ENCODE results near the gene TBL1XR1. TPM values are rescaled to one million over a fixed set of nuclear protein-coding genes. Genes with fewer than 3 reads are reported as not detected.

Gene TBL1XR1
- total and polyA plus RNA-seq, 2 of the 4 experiments (the other 2 are of a cell fraction) = 25.2 to 170 TPM

DNA sequence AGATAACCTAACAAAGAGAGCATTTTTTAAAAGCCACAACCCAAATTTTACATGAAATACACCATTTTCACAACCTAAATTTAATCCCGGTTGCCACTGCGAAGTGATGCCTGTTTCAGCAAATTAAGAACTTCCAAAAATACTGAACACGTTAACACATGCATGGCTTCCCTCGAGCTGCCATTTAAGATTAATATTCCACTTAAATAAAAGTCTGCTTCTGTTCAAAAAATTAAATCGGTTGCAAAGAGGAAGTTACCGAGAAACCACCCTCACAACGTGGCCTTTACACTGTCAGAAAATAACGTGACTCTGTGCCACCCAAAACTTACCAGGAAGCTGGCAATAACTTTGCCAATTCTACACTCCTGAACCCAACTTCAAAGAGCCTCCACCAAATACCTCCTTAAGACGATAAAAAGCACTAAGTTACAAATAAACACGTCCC is 1.2 kb downstream of the TBL1XR1 start:
- H4K8ac ChIP-seq (ENCODE audit: low read depth in 2 of 2, low read length in 2 of 2) = peak overlapping the region; percentile 62 to 85
- peaks cover 34% of the 10 kb centered on the region; the same call in 1 of the 2 replicates for H4K20me1 ChIP-seq (ENCODE audit: insufficient read depth, low read length)
- peaks cover 3 to 17% of the 10 kb centered on the region in 2 experiments; a peak in 2 of 4 replicates for H3K79me1 ChIP-seq (ENCODE audit: low read depth in 1 of 2, low read length in 2 of 2)
- 20% methylated on average over 1 of the region's 10 CpGs; no CpG with 5 or more reads in 1 of the 2 experiments for WGBS, 2 experiments (ENCODE audit: extremely low coverage in 2 of 2, insufficient read length in 1 of 2)
- peak overlapping the region; percentile 98 for H3K18ac ChIP-seq (ENCODE audit: low read depth, low read length)
- peak overlapping the region; percentile 98; the same call in 1 of the 2 replicates for H3K4me2 ChIP-seq (ENCODE audit: low read depth, low read length)
- H4K5ac ChIP-seq (ENCODE audit: low read depth, low read length) = peak overlapping the region; percentile 97
- no TSS peak for BruUV-seq (replicated peaks)
- ChIA-PET POLR2A (ENCODE audit: unreplicated experiment) (interaction anchor here (0.6 kb wide), 1 partner anchor 164 kb away, joined by 3 read pairs; no protein-coding TSS in a partner anchor), CTCF (interaction anchor here (0.7 kb wide), 1 partner anchor 187 kb away, joined by 4 read pairs; no protein-coding TSS in a partner anchor)
- peak overlapping the region; percentile 86 for H4K91ac ChIP-seq (ENCODE audit: insufficient read depth, low read depth, low read length)
- H2BK5ac ChIP-seq (ENCODE audit: low read depth, low read length, poor library complexity, severe bottlenecking) = peak overlapping the region; percentile 96
- peak overlapping the region; percentile 100 for H3K9ac ChIP-seq (ENCODE audit: low read depth, low read length)
- peak overlapping the region; percentile 88 for H2BK120ac ChIP-seq (ENCODE audit: low read depth, low read length)
- no peak for ATAC-seq (ENCODE audit: low read depth)
- DNase-seq = no peak
- H2AFZ ChIP-seq (replicated peaks; ENCODE audit: low read length, poor library complexity) = peak overlapping the region; percentile 38
- H3K23ac ChIP-seq (ENCODE audit: low read depth, low read length) = peak overlapping the region; percentile 89
- H3K27me3 ChIP-seq (ENCODE audit: control insufficient read depth, insufficient read depth, low read length) = no peaks in the 10 kb centered on the region
- H2AK5ac ChIP-seq (ENCODE audit: low read depth, low read length) = peak overlapping the region; percentile 47
- peaks cover 7% of the 10 kb centered on the region for H3K4me1 ChIP-seq (ENCODE audit: control insufficient read depth, insufficient read depth, low read length)
- peak overlapping the region; percentile 83; the same call in 2 of the 3 replicates for H2BK15ac ChIP-seq (ENCODE audit: low read depth, low read length)
- TF ChIP-seq CHD1 (IDR thresholded peaks at IDR 0.05; ENCODE audit: low read depth, low read length) = no peak
- TF ChIP-seq MXI1 (IDR thresholded peaks at IDR 0.05; ENCODE audit: borderline replicate concordance, low read depth, low read length) = peak; percentile 79
- in situ Hi-C loops (cut with MboI; ENCODE audit: low sequenced_read_pairs) (loop anchor here (5.0 kb wide), 2 partner anchors 166 to 271 kb away; no protein-coding TSS in a partner anchor), intact Hi-C loops (cut with micrococcal nuclease) (loop anchor here (1.0 to 10.0 kb wide), 8 partner anchors 145 to 711 kb away; no protein-coding TSS in a partner anchor), dilution Hi-C loops (cut with HindIII; ENCODE audit: low sequenced_read_pairs, unreplicated experiment) (no loop called here)
- no peaks in the 10 kb centered on the region for H3K9me3 ChIP-seq (ENCODE audit: control insufficient read depth, insufficient read depth, low read length)
- H2BK20ac ChIP-seq (ENCODE audit: low read depth, low read length) = peak overlapping the region; percentile 37; the same call in 1 of the 2 replicates
- peak overlapping the region; percentile 100 for H3K27ac ChIP-seq (ENCODE audit: insufficient read depth, low read length)
- H3K4me3 ChIP-seq (ENCODE audit: insufficient read depth, low read depth, low read length) = peak overlapping the region; percentile 96
- peak overlapping the region; percentile 42 for H2AK9ac ChIP-seq (replicated peaks; ENCODE audit: low read depth, low read length, poor library complexity)
- H3K36me3 ChIP-seq (ENCODE audit: control insufficient read depth, insufficient read depth, low read length) = no peaks in the 10 kb centered on the region
- peak overlapping the region; percentile 89 for H3K14ac ChIP-seq (replicated peaks; ENCODE audit: low read depth, low read length)
- peak overlapping the region; percentile 97 for H3K56ac ChIP-seq (ENCODE audit: extremely low read depth, insufficient read depth, low read length)
- H3K4ac ChIP-seq (ENCODE audit: low read depth, low read length) = peak overlapping the region; percentile 92
- no peaks in the 10 kb centered on the region; the same call in 1 of the 2 replicates for H3K9me1 ChIP-seq (ENCODE audit: insufficient read depth, low read length)

Measured in IMR-90 (cell line).